GM21723 (cell line): ENCODE results near the gene ARHGAP29.
A peak's percentile ranks its signal among the peaks of the same experiment; 100 is the strongest.

Experiments used
- ATAC-seq: cut with Tn5 transposase; IDR thresholded peaks from one replicate; pipeline ENCODE4 v1.9.1; 2021; ENCODE audit warnings: mild to moderate bottlenecking, moderate library complexity; ENCODE audit not compliant: unreplicated experiment

ARHGAP29 gene

GRCh38 chr1:94237291-94238226 lies at the start of gene ARHGAP29:
ARHGAP29 (minus strand) TSS chr1:94237584; CDS start chr1:94231611, 5,973 bp downstream.
- peak; percentile 88 for ATAC-seq

- no peak for ATAC-seq
Measured at GRCh38 chr1:94286864-94287437, 49.6 kb upstream of the ARHGAP29 start.

- ATAC-seq: no peak
Measured at GRCh38 chr1:94285031-94285654, 47.8 kb upstream of the ARHGAP29 start.

GRCh38 chr1:94284476-94284875 lies 47.1 kb upstream of the ARHGAP29 start:
- ATAC-seq: peak; percentile 84

- ATAC-seq: no peak
Measured at GRCh38 chr1:94283462-94283861, 46.1 kb upstream of the ARHGAP29 start.

GRCh38 chr1:94282143-94282711 lies 44.8 kb upstream of the ARHGAP29 start:
- ATAC-seq: no peak

GRCh38 chr1:94281361-94282142 lies 44.2 kb upstream of the ARHGAP29 start:
- no peak for ATAC-seq

GRCh38 chr1:94280541-94280940 lies 43.2 kb upstream of the ARHGAP29 start:
- ATAC-seq: no peak

GRCh38 chr1:94279462-94279861 lies 42.1 kb upstream of the ARHGAP29 start:
- no peak for ATAC-seq

GRCh38 chr1:94279038-94279437 lies 41.7 kb upstream of the ARHGAP29 start:
- ATAC-seq: no peak

- no peak for ATAC-seq
Measured at GRCh38 chr1:94276988-94277434, 39.6 kb upstream of the ARHGAP29 start.

- ATAC-seq: no peak
Measured at GRCh38 chr1:94275083-94275482, 37.7 kb upstream of the ARHGAP29 start.

- no peak for ATAC-seq
Measured at GRCh38 chr1:94274561-94274960, 37.2 kb upstream of the ARHGAP29 start.

- ATAC-seq: no peak
Measured at GRCh38 chr1:94273111-94273510, 35.7 kb upstream of the ARHGAP29 start.

- no peak for ATAC-seq
Measured at GRCh38 chr1:94272388-94272787, 35.0 kb upstream of the ARHGAP29 start.

- ATAC-seq: no peak
Measured at GRCh38 chr1:94271373-94271772, 34.0 kb upstream of the ARHGAP29 start.

GRCh38 chr1:94270801-94271203 lies 33.4 kb upstream of the ARHGAP29 start:
- ATAC-seq: no peak

- ATAC-seq: no peak
Measured at GRCh38 chr1:94269921-94270320, 32.5 kb upstream of the ARHGAP29 start.

- ATAC-seq: no peak
Measured at GRCh38 chr1:94265906-94266305, 28.5 kb upstream of the ARHGAP29 start.

GRCh38 chr1:94265011-94265422 lies 27.6 kb upstream of the ARHGAP29 start:
- no peak for ATAC-seq
